ENCODE data around the gene TRABD2B. TPM values are rescaled to one million over a fixed set of nuclear protein-coding genes. Genes with fewer than 3 reads are reported as not detected.
A peak's percentile ranks its signal among the peaks of the same experiment; 100 is the strongest.

The TRABD2B gene
- total RNA-seq, 1 experiment from 2014 or later, result not detected

GRCh38 chr1:47953661-47954060 lies 43.5 kb downstream of the TRABD2B start:
- POLR2A ChIA-PET (ENCODE audit: low non-redundant PET), result no interaction called here
- no peak overlapping the region for H3K27ac ChIP-seq (ENCODE audit: low read depth, low read length, poor library complexity, severe bottlenecking)
- CTCF ChIA-PET, result no interaction called here
- no peaks in the 10 kb centered on the region for H3K4me1 ChIP-seq (ENCODE audit: insufficient read depth, low read length, poor library complexity, severe bottlenecking)
- intact Hi-C loops (cut with micrococcal nuclease; ENCODE audit: unreplicated experiment), result no loop called here
- no peaks in the 10 kb centered on the region for H3K9me3 ChIP-seq (ENCODE audit: low read depth, low read length, poor library complexity, severe bottlenecking)
- no peaks in the 10 kb centered on the region for H3K27me3 ChIP-seq (replicated peaks; ENCODE audit: insufficient read depth, low read depth, low read length, poor library complexity)
- H3K36me3 ChIP-seq (ENCODE audit: insufficient read depth, low read length, poor library complexity, severe bottlenecking), result no peaks in the 10 kb centered on the region
- DNase-seq (ENCODE audit: low spot score), result no peak
- no peak for TF ChIP-seq EZH2 (IDR thresholded peaks at IDR 0.05; ENCODE audit: borderline replicate concordance, low read depth, low read length, poor library complexity, severe bottlenecking)
- TF ChIP-seq, protein P1, sequence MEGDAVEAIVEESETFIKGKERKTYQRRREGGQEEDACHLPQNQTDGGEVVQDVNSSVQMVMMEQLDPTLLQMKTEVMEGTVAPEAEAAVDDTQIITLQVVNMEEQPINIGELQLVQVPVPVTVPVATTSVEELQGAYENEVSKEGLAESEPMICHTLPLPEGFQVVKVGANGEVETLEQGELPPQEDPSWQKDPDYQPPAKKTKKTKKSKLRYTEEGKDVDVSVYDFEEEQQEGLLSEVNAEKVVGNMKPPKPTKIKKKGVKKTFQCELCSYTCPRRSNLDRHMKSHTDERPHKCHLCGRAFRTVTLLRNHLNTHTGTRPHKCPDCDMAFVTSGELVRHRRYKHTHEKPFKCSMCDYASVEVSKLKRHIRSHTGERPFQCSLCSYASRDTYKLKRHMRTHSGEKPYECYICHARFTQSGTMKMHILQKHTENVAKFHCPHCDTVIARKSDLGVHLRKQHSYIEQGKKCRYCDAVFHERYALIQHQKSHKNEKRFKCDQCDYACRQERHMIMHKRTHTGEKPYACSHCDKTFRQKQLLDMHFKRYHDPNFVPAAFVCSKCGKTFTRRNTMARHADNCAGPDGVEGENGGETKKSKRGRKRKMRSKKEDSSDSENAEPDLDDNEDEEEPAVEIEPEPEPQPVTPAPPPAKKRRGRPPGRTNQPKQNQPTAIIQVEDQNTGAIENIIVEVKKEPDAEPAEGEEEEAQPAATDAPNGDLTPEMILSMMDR (conservative IDR thresholded peaks at IDR 0.05; ENCODE audit: low read depth, low read length), result no peak
- H3K4me3 ChIP-seq (ENCODE audit: low read depth, low read length, poor library complexity, severe bottlenecking), result no peak overlapping the region
- no TSS peak for BruUV-seq (replicated peaks)

DNA sequence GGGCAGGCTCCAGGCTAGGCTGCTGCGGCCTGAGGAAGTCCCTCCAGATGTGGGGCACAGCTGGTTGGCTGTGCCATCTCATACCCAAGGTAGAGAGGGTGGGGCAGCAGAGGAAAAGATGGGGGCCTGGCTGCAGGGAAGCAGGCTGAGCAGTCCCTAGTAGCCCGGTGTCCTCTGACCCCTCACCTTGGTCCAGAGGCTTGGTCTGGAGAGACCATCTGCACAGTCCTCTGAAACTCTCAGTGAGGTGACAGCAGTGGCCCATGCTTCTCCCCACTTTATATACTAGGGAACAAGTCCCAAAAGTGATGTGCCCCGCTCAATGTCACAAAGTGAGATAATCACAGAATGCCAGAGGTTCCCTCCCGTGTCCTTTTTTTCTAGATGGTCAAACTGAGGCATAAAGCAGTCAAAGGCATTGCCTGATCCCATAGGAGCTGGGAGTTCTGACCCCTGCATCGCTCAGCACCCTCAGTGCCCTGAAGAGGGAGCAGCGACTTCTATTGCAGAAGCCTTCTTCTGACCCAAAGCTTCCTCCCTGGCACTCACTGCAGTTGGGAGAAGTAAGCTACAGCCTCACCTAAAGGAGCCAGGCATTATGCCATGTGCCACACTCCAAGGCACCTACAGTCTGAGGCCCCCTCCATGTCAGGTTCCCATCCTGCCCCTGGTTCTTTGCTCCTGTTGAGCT lies 45.5 kb downstream of the TRABD2B start:
- Histone ChIP-seq H3K27ac (ENCODE audit: low read depth, low read length, poor library complexity, severe bottlenecking) (no peak overlapping the region), H3K9me3 (ENCODE audit: low read depth, low read length, poor library complexity, severe bottlenecking) (no peaks in the 10 kb centered on the region), H3K4me3 (ENCODE audit: low read depth, low read length, poor library complexity, severe bottlenecking) (no peak overlapping the region), H3K27me3 (replicated peaks; ENCODE audit: insufficient read depth, low read depth, low read length, poor library complexity) (no peaks in the 10 kb centered on the region), H3K36me3 (ENCODE audit: insufficient read depth, low read length, poor library complexity, severe bottlenecking) (no peaks in the 10 kb centered on the region), H3K4me1 (ENCODE audit: insufficient read depth, low read length, poor library complexity, severe bottlenecking) (no peaks in the 10 kb centered on the region)
- TF ChIP-seq, protein P1 (conservative IDR thresholded peaks at IDR 0.05; ENCODE audit: low read depth, low read length), result 0 out of 2 replicates have a peak, but pooled peaks have one; percentile 14
- no peak for TF ChIP-seq EZH2 (IDR thresholded peaks at IDR 0.05; ENCODE audit: borderline replicate concordance, low read depth, low read length, poor library complexity, severe bottlenecking)
- BruUV-seq (replicated peaks), result no TSS peak
- DNase-seq (ENCODE audit: low spot score), result no peak
- ChIA-PET POLR2A (ENCODE audit: low non-redundant PET) (no interaction called here), CTCF (no interaction called here)
- intact Hi-C loops (cut with micrococcal nuclease; ENCODE audit: unreplicated experiment), result no loop called here

DNA sequence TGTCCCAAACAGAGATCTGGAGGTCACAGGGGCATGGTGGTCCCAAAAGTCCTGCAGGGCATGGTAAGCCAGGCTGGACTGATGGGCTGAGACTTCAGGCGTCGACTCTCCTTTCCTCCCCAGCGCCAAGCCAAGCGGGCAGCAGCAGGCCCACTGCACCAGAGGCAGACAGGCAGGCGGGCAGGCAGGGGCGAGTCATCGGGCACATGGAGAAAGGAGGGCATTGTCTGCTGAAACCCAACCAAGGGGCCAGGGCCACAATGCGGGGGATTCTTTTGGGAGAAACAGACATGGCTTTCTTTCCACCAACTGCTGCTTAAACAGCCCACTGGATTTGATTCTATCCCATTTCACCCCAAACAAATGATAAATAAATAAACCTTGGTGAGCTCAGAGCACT lies 46.2 kb downstream of the TRABD2B start:
- POLR2A ChIA-PET (ENCODE audit: low non-redundant PET), result no interaction called here
- no peaks in the 10 kb centered on the region for H3K9me3 ChIP-seq (ENCODE audit: low read depth, low read length, poor library complexity, severe bottlenecking)
- DNase-seq (ENCODE audit: low spot score), result no peak
- no TSS peak for BruUV-seq (replicated peaks)
- no peak overlapping the region for H3K4me3 ChIP-seq (ENCODE audit: low read depth, low read length, poor library complexity, severe bottlenecking)
- intact Hi-C loops (cut with micrococcal nuclease; ENCODE audit: unreplicated experiment), result no loop called here
- CTCF ChIA-PET, result no interaction called here
- no peaks in the 10 kb centered on the region for H3K4me1 ChIP-seq (ENCODE audit: insufficient read depth, low read length, poor library complexity, severe bottlenecking)
- H3K27ac ChIP-seq (ENCODE audit: low read depth, low read length, poor library complexity, severe bottlenecking), result no peak overlapping the region
- no peaks in the 10 kb centered on the region for H3K36me3 ChIP-seq (ENCODE audit: insufficient read depth, low read length, poor library complexity, severe bottlenecking)
- H3K27me3 ChIP-seq (replicated peaks; ENCODE audit: insufficient read depth, low read depth, low read length, poor library complexity), result peaks cover under 1% of the 10 kb centered on the region
- TF ChIP-seq, protein P1 (conservative IDR thresholded peaks at IDR 0.05; ENCODE audit: low read depth, low read length), result no peak
- TF ChIP-seq EZH2 (IDR thresholded peaks at IDR 0.05; ENCODE audit: borderline replicate concordance, low read depth, low read length, poor library complexity, severe bottlenecking), result no peak

Data from A673 (cell line).